LoVo (cell line): ENCODE results near the gene RNF181.
"Not testable (repeated sequence)": the region's sequence is repeated elsewhere in the genome, so short reads cannot be mapped to it uniquely, and the experiment has no call there.

Experiments used
- DNase-seq: peaks from one replicate; pipeline ENCODE4 v3.0.0-alpha.2; 2016; ENCODE audit warnings: low spot score

The RNF181 gene

DNA sequence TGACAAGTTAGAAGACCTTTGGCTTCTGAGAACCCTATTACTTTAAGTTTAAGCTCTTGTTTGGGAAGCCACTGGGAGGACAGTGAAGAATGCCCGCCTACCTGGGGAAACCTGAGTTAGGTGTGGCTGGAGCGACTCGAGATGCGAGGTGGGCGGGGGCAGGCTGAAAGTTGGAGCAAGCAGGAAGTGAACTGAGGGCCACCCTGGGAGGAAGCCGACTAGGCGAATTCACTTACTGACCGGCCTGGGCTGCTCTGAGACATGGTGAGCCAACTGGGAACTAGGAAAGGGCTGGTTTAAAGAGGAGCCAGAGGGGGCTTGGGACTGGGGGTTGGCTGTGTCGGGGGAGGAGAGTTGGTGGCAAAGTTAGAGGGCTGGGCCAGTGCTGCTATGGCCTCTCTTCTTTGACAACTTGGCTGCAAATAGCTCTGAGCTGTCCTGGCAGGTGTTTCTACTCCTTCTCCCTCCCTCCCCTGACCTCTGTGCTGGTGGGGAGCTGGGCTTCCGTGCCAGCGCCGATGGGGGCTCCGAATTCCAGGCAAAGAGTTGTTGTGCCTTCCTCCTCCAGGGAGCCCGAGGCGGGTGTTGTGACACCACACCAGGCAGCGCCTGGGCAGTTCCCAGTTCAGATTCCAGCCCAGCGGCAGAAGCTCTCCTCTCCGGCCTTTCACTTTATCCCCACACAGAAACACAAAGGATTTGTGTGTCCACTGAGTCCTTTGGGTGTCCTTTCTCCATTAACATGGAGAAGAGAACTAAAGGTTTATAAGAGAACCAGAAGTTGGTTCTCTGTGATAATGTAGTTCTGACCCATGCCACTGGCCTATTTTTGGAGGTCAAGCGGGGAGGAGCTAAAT is 17.9 kb upstream of the RNF181 start, which contains the start of gene VAMP8:
VAMP8 (plus strand) TSS at position 201 of the 857 bp plus-strand sequence; CDS start at position 262, 61 bp downstream.
- peak; percentile 77 for DNase-seq

DNA sequence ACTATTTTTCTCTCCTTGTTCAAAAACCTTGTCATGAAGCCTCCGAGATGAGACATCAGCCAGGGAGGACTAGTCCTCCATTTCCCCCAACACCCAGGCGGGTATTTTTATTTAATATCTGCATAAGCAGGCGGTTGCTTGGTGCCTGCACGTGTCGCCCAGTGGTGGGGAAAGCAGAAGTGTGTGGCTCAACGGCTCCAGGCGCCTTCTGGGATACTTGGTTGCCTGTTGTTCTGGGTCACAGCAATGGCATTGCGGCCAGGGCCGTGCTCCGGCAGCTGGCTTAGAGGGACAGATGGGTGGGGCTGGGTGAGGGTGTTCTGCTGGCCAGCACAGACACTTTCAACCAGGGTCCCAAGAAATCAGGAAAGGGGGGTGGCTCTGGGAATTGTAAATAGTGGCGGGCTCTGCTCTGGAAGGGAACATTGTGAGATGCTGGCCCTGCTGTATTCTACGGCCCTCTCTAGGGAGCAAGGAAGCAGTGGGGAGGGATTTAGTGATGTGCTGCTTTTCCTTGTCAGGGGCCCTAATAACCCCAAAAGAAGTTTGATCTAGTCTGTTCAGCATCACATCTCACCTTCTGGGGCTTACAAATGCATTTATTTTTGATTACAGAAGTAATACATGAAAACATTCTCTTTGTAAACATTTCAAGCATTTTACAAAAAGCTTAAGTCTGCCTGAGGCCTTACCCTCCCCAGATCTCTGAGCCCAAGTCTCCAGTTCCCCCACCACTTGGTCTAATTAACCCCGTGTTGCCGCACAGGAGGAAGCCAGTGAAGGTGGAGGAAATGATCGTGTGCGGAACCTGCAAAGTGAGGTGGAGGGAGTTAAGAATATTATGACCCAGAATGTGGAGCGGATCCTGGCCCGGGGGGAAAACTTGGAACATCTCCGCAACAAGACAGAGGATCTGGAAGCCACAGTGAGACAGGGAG is 17.0 kb upstream of the RNF181 start:
- DNase-seq, result no peak

DNA sequence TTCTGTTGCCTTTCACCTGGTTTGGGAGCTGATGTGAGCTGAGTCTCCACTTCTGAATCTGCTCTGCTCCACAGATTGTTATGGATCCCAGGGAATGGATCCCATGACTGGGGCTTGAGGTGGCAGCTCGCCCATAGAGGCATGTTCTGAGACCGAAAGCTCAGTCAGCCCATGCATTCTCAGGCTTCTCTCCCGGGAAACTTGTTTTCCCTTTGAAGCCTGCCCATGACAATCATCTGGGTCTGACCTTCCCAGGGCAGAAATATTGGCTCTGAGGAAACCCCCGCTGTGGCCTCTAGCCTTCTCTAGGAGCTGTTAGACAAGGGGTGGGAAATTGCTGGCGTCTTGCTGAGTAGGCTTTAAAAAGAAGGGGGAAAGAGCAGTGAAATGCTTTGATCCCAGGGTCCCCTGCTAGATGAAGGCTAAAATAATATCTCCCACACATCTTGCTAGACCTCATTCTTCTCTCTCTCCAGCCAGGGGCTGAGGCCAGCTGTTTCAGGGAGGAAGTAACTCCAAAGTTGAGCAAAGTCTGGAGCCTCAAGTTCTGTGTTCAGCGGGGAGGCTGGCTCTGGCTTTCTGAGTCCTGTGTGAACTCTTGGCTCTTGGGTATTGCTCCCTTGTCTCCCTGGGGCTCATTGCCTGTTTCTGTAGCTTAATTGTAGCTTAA is 16.1 kb upstream of the RNF181 start:
- no peak for DNase-seq

DNA sequence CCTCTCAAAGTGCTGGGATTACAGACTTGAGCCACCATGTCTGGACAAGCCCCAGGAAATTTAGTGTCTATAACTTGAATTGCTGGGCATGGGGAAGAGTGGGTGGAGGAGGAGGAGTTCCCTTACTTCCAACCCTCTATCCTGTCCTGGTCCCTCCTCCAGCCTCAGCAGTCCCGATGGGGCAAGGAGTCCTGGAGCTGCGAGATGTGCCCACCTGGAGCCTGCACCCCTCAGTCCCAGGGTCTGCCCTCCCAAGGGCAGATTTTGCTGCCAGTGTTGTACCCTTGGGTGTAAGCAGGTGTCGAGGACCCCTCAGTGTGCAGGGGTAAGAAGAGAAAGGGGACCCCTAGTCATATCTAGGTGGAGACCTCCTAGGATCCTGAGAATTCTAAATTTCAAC is 15.3 kb upstream of the RNF181 start:
- DNase-seq, result no peak

DNA sequence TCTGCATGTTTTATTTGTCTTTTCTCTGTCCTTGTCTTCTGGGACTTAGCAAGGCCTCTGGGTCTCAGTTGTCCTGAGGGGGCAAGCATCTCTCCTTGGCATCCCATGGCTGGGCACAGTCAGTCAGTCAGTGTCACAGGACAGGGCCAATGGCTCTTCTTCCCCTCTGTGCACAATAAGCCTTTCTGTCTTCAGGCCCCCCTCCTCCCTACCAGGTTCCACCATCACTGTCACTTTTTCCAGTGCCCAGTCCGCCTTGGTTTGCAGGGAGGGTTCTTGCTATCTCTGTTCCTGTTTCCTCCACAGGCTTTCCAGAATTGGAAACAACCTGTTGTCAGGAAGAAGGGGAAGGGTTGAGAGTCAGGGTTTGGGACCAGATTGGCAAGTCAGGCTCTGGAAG is 13.1 kb upstream of the RNF181 start:
- no peak for DNase-seq

DNA sequence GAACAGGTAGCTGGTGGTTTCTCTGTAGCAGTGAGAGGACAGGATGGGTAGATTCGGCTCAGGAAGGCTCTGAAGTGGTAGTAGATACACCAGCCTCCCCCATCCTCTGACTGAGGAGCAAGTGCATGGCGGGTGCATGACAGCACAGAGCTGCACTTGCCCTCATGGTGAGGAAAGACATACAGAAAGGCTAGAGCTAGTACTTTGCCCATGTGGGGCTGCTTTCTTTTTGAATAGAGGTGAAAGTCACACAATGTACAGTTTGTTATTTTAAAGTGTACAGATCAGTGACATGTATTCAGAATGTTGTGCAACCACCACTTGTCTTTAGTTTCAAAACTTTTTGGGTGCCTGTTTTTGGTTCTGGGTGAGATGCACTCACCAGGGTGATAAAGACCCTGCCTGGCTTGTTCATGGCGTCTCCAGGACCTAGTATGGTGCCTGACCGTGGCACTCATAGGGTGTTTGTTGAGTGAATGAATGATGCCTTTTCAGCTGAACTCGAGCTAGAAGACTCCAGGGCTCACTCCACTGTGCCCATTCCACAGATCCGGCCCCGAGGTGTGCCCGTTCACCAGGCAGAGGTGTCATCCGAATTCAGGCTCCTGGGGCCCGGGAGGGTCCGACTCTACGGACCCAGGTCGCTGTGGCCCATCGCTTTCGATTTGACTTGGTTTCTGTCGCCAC is 11.7 kb upstream of the RNF181 start:
- no peak for DNase-seq

DNA sequence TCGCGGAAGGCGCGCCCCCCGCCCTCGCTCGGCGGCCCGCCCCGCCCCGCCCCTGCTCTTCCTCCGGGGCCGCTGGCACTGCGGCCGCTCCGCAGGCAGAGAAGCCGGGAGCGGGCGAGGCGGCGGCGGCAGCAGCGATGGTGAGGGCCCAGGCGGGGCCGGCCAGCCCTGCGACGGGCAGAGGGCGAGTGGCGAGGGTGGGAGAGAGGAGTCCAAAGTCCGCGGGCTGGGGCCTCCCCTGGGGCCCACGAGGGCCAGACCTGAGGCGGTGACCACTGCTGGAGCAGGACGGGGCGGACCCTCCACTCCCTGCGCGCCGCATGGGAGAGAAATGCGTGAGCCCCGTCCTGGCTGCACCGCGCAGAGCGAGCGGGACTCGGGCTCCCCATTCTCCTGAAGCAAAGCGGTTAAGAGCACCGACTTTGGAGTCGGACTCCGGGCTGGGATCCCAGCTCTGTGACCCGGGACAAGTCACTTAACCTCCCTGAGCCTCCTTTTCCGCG is 11.1 kb upstream of the RNF181 start, which contains the start of gene VAMP5:
VAMP5 (plus strand) TSS at position 78 of the 503 bp plus-strand sequence; CDS start at position 138, 60 bp downstream.
- DNase-seq, result no peak

DNA sequence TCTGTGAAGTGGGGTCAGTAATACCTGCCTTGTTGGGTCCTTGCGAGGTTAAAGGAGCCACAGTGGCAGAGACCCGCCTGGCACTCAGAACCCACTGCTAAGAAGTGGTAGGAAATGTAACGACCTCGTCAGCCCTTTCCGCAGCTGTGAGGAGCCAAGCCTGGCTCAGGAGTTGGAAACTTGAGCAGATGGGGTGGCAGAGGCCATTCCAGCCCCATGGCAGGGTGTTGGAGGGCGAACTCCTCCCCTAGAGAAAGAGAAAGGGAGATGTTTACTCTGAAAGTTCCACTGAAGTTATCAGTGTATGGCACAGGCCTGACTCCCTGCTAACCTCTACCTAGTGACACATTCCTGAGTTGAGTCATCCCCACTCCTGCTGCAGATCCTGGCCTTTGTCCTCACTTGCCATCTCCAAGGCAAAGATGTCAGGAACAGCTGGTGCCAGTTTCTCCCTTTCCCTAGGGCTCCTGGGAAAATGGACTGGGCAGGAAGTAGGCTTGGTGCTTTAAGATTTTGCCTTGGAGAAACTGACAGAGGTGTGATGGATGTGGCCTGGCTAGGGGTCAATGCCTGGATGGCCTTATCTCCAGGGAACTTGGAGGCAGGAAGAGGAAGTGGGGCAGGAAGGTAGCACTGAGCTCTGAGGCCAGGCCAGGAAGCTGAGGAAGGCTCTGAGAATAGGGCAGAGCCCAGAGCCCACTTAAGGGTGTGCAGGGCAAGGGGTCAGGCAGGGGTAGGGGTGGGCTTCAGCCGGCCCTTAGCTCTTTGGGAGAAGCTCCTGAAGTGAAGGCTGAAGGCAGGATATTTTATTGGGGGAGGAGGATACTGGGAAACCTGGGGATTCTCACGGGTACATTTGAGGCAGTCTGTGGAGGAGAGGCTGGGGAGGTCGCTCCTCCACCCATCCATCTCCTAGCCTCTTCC is 10.4 kb upstream of the RNF181 start:
- DNase-seq, result peak; percentile 89

DNA sequence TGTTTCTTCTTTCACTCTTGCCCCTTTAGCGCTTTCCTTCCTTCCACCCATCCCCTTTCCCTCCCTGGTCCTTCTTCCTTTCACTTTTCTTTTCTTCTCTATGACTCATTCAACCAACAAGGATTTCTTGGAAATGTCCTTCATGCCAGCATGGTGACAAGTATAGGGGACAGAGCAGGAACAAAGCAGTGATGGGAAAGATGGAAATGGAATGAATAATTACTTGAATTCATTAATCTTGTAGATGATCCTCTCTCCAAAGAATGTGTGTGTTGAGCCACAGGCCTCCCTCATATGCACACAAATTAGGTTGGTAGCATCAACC is 9.8 kb upstream of the RNF181 start:
- DNase-seq, result peak; percentile 46

DNA sequence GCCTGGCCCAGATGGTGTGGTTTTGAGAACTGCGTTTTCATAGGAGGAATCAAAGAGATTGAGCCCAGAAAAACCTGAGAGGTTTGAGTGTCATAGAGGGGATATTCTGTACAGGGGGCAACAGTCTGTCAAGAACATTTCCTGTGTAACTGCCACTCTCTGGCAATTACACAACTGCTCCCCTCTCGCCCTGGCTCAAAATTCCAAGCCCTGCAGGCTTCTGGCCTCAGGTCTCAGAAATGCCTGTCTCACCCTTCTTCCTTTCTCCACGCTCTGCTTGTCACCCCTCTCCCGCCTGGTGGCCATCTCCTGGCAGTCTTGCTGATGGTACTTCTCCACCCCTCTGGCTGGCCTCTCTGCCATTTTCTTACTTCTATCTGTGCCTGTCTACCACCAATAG is 7.3 kb upstream of the RNF181 start:
- no peak for DNase-seq

DNA sequence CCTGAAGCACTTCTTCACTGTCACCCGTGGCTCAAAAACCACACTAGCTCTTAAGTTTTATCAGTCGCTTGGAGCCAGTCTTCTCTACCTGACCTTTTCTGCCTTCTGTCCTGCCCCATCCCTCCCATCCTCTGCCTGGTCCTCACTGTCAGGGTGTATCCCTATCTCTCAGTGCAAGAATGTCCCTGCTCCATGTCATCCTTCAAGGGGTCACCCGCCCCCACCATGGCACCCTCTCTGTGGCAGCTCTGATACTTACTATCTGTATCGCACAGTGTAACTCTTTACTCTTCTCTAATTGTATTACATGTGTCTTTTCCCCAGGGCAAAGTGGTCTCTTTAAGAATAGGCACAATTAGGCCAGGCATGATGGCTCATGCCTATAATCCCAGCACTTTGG is 6.9 kb upstream of the RNF181 start:
- DNase-seq, result no peak

DNA sequence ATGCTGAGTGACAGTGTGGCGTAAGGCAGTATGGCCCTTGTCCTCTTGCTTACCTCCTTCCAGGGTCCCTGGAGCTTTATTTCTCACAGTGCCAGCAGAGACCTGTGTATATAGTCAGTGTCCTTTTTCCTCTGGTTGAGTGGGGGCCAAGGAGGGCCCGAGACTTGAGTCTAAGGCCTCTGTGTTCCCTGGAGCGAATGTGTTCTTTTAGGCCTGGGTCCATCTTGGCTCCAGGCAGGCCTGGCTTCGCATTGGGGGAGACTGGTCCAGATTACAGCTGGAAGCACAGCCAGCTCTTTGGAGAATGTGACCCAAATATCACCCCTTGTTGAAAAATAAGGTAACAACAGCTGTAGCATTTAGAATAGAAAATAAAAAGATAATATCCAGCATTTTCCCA is 6.4 kb upstream of the RNF181 start:
- DNase-seq, result no peak

DNA sequence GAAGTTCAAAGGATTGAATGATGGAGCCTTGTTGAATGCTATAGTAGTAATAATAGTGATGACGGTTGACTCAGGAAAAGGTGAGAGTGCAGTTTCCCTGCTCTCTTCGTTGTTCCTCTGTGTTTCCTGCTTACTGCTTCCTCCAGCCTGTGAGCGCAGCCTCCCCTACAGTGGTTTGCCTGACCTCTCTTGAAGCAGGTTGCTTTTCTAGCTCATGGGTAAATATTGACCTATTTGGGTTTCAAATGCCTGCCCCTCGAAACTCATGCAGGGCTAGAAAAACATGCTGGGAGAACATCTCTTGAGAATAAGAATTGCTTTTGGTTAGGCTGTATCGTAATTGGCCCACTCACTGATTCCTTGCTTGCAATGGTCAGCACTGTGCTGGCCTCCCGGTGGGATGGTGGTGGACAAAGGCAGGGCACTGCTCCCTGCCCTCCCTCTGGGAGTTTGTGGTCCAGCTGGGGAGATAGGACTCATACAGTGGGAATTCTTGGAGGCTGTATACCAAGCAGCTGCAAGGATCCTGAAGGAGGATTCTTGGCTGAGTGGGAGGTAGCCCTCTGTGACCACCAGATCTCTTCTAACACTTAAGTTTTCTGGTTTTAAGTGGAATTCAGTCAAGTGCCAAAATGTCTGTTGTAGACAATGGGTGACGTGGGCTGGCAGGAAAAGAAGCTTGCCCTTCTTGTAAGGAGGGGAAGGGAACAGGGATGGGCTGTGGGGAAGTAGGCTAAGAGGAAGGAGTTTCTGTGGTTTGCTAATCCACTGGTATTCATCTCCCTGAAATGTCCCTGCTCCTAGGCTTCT is 5.4 kb upstream of the RNF181 start:
- no peak for DNase-seq

DNA sequence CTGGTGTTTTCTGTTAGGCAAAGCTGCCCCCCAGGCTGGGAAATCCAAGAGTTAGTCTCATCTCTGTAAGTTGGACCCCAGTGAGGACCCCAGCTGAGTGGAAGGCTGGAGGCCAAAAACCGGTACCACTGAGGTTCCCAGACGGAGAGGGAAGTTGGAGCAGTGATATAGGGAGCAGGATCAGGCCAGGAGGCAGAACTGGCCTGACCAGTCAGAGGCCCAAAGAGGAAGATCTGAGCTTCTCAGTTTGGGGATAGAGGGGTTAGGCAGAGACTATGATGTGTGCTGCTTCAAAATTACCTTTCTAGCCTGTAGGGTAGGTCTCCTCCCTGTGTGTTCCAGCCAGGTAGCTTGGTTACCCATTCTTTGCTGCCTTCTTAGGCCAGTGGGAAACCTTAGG is 4.6 kb upstream of the RNF181 start:
- no peak for DNase-seq

DNA sequence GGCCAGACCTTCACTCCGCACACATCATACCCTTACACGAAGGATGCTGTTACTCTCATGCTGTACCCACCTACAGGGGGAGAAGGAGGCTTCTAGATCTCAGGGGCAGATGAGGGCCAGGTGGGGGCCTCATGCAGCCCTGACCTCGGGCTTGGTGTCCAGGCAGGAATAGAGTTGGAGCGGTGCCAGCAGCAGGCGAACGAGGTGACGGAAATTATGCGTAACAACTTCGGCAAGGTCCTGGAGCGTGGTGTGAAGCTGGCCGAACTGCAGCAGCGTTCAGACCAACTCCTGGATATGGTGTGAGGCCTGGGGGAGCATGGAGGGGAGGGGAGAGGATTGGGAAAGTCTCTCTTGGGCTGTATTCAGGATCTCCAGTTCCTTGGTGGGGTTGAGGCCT is 4.0 kb upstream of the RNF181 start:
- no peak for DNase-seq

DNA sequence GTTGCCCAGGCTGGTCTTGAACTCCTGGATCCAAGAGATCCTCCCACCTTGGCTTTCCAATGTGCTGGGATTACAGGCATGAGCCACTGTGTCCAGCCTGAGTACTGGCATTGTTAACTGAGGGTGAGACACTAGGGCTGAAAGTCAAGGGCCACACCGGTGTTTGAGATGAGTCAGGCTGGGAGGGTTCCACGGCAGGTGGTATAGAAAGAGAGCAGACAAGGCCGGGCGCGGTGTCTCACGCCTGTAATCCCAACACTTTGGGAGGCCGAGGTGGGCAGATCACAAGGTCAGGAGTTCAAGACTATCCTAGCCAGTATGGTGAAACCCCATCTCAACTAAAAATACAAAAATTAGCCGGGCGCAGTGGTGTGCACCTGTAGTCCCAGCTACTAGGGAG is 3.2 kb upstream of the RNF181 start:
- not testable (repeated sequence) for DNase-seq

DNA sequence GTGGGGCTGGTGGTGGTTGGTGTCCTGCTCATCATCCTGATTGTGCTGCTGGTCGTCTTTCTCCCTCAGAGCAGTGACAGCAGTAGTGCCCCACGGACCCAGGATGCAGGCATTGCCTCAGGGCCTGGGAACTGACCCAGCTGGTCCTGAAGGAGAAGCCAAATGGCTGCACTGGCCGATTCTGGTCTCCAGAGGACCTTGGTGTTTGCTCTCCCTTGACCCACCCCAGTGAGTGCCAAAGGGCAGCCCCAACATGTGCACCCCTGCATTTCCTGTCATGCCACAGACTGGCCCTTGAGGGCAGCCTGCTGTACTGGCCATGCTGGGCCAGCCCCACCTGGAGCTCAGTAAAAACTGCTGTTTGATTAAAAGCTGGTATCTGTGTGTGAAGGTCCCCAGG is 2.5 kb upstream of the RNF181 start:
- DNase-seq, result no peak

DNA sequence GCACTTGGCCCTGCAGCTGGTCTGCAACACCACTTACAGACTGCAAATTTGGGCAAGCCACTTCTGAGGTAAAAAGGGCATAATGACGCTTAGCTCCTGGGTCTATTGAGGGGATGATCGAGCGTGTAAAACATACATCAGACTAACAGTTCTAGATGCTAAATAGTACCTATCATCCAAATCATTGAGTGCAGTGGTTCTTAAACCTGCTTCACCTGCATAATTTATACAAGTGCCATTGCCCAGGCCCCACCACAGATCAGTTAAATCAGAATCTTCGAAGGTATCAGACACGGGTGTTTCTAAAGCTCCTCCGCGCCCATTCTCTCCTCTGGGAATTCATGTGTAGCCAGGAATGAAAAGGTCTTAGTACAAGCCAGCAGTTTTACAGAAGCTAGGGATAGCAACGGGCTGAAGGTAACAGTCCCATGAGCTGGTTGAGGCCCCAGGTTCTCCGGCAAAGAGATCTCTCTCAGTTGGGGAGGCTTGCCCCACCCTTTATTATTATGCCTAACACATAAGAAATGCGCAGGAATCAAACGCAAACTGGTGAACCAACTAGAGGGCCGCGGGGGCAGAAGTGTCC is 737 bp upstream of the RNF181 start:
- DNase-seq, result no peak

DNA sequence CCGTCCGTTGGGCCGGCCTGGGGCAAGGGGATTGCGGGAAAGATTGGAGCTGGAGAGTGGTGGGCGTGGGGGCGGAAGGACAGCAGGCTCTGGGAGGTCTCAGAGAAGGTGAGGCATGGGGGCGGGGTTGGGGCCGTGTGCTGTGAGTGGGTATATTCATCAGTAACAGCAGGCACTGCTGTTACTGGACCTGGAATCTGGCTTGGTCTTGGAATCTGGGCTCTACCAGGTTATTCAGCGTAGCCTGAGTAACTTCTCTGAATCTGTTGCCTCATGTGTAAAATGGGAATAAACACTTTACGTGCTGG is 435 bp downstream of the RNF181 start:
- no peak for DNase-seq
